Prostate gland (tissue), 2 donors: ENCODE results near the gene SELENOP.

Experiments
- CTCF ChIP-seq, 4 experiments: fragments of 200-600 bp in 2 of 4; fragments of 450-650 bp in 2 of 4; sonication (generic) in 2 of 4; IDR thresholded peaks; 1 replicate in 3 of 4; 2 replicates in 1 of 4; pipeline ENCODE4 v1.5.1; 2016 to 2019; ENCODE audit warnings: antibody characterized with exemption in 4 of 4, mild to moderate bottlenecking in 2 of 4, moderate library complexity in 2 of 4
- POLR2A ChIP-seq: fragments of 450-650 bp; IDR thresholded peaks from one replicate; pipeline ENCODE4 v1.6.1; 2016; ENCODE audit warnings: antibody characterized with exemption, mild to moderate bottlenecking
- POLR2AphosphoS5 ChIP-seq: sonication (generic); formaldehyde crosslinking; IDR thresholded peaks from one replicate; pipeline ENCODE4 v1.6.1; 2017; ENCODE audit warnings: antibody characterized with exemption

- TF ChIP-seq CTCF (IDR thresholded peaks at IDR 0.05): no peak
- TF ChIP-seq POLR2A: no peak
- no peak for TF ChIP-seq POLR2AphosphoS5
Measured at GRCh38 chr5:42800748-42801330, 10.9 kb downstream of the SELENOP start.
